HG03103 (cell line): ENCODE results near the gene IRX4.

Experiments
- ATAC-seq: cut with Tn5 transposase; IDR thresholded peaks from one replicate; pipeline ENCODE4 v1.9.1; 2021; ENCODE audit warnings: low read depth; ENCODE audit not compliant: unreplicated experiment

Gene IRX4

DNA sequence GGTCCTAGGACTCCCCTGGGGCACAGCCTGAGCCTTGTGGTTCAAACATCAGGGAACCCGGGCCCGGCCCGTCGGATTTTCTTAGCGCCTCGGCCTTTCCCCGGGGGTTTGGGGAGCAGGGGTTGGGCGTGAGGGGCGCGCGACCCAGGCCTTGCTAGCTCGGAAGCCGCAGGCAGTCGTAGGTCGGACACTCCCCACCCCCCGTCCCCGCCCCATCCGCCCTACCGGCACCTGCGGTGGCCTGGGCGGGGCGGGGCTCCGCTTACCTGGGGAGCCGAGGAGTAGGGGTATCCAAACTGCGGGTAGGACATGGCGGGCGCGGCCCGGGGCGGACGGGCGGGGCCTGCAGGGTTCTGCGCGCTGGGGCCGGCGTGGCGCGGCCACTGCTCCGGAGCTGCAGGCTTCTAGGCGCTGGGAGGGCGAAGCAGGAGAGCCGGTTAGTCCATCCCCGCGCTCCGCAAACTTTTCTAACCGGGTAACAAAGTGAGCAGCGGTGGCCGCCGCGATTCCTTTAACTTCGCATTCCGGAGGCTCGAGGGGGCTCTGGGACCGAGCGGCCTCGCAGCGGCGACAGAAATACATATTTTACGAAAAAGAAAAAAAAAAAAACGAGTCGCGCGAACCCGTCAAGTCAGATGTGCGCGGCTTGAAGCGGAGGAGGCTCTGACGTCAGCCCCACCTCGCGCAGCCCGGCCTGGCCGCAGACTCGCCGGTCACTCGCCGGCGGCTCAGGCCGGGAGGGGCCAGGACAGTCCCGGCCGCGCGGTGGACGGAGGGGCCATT, at the start of gene IRX4:
IRX4 (minus strand) TSS at position 589 of the 783 bp plus-strand sequence; CDS start at position 311, 278 bp downstream.
- ATAC-seq = no peak

GRCh38 chr5:1931604-1932231, 49.0 kb upstream of the IRX4 start:
- ATAC-seq = no peak

GRCh38 chr5:1930880-1931603, 48.3 kb upstream of the IRX4 start:
- no peak for ATAC-seq

DNA sequence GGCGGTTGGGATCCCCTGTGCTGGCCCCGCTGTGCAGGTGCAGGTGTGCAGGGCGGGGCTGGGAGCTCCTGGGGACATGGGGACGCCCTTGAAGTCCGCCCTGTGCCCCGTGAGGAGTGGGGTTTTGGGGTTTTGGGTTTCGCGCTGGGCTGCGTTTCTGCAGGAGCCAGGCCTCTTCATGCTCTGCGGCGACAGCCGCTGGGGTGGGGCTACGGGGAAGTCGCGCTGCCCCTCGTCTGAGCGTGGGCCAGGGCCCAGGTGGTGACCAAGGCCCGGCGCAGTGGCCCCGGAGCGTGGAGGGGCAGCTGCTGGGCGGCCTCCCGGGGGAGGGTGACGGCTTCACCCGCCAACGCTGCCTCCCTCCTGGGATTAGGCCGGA, 47.8 kb upstream of the IRX4 start:
- ATAC-seq = no peak

- no peak for ATAC-seq
Observed at GRCh38 chr5:1929108-1929991, 46.6 kb upstream of the IRX4 start.

- ATAC-seq = no peak
Observed at GRCh38 chr5:1926471-1927341, 44.0 kb upstream of the IRX4 start.

DNA sequence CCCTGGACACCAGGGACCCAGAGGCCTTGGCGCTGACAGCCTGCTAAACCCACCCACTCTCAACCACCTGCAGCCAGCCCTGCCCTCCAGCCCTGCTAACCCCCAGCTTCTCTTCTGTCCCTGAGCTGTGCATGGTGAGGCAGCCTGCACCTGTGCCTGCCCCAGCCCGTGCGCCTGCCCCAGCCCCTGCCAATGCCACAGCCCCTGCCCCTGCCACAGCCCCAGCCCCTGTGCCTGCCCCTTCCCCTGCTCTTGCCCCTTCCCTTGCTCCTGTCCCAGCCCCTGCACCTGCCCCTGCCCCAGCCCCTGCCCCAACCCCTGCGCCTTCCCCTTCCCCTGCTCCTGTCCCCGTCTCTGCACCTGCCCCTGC, 43.3 kb upstream of the IRX4 start:
- no peak for ATAC-seq

GRCh38 chr5:1925111-1926070, 42.7 kb upstream of the IRX4 start:
- ATAC-seq = no peak

DNA sequence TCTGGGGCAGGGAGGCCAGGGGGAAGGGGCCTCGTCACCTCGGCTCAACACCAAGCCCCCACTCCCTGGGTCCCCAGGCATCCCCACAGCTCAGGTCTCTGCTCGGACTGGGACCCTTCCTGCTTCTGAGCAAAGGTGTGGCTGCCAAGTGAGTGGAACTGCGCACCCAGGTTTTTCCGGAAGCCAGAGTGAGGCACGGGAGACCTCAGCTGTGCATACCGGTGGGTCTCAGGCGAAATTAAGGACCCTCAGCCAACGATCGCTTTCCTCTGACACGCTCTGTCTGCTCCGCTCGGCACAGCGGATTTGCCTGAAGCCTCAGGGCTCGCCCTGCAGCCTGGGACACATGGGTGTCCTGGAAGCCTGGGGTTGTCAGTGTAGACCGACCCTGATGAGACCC, 41.0 kb upstream of the IRX4 start:
- ATAC-seq = no peak

- ATAC-seq = no peak
Observed at GRCh38 chr5:1923341-1923740, 40.6 kb upstream of the IRX4 start.

DNA sequence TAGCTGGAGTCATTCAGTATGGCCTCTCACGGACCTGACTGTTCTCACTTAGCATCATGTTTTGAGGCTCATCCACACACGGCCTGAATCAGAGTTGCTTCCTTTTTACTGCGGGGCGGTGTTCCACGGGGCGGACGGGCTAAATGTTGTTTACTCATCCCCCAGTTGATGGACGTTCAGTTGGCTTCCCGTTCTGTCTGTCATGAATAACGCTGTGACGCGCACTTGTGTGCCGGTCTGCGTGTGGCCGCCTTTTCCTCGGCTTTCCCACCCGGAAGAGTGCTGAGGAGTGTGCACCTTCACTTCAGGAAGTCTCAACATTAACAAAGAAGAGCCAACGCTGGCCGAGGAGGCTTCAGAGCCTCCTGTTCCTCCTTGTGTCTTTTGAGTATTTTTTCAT, 39.0 kb upstream of the IRX4 start:
- no peak for ATAC-seq

DNA sequence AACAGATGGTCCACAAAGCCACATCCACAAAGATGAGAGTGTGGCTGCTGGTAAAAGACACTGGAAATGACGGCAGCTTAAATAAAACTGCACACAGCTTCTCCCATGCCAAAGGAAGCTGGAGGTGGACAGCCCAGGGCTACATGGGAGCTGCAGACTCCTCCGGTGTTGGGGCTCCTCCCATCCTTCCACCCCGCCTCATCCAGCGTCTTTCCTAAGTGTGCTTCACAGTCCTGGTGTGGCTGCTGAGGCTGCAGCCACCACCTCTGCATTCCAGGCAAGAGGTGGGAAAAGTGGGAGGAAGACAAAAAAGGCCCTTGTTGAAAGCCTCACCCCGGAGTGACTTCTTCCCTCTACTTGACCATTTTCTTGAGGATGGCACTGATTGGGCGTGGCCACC, 37.0 kb upstream of the IRX4 start:
- ATAC-seq = no peak

- ATAC-seq = no peak
Observed at GRCh38 chr5:1919209-1919566, 36.5 kb upstream of the IRX4 start.

DNA sequence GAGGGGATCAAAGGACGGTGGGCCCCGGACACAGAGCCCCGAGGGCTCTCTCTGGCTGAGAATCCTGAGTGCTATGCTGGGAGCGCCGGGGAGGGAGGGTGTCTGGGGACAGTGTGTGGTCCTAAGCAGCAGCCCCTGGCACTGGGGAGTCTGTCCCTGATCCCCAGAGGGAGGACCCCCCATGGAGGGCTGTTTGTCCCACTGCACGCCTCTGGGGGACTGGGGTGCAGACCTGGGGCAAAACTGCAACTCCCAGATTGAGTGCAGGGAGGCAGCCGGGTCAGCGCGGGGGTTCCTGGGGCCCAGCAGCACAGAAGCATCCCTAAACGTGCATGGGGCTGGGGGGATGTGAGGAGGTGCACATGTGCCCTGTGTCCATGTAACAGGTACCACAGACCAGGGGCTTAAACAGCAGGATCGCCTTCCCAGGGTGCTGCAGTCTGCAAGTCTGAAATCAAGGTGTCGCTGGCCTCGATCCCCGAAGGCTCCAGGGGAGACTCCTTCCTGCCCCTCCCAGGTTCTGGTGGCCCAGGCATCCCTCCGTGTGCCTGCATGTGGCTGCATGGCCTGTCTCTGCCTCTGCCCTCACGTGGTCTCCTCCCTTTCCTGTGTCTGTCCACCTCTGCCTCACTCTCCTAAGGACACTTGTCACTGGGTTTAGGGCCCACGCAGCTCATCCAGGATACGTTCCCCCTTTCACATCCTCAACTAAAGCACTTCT, 35.9 kb upstream of the IRX4 start:
- no peak for ATAC-seq

DNA sequence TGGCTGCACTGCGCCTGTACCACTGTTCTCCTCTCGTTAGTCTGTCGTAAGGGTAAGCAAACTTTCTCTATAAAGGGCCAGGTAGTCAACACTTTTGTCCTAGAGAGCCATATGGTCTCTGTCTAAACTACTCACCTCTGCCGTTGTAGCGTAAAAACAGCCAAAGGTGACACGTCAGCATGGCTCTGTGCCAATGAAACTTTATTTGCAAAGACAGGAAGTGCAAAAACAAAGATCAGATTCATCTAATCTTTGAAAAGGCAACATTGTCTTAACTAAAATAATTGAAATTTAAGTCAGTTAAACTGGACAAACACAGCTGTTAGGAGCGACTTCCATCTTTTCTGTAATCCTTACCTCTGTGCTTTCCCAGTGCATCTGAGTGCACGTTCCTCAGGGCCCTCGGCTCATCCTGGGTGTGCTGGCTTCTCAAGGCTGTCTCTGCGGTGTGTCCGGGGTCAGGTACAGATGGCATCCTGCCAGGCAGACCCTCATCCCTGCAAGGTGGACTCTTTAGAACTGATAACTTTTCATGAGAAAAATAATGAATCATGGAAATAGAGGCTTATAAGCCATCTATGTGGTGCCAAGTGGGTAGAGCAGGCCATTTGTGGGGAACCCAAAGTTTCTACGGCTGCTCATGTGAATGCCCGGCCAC, 35.2 kb upstream of the IRX4 start:
- ATAC-seq = no peak

GRCh38 chr5:1916041-1917001, 33.6 kb upstream of the IRX4 start:
- ATAC-seq = no peak

- ATAC-seq = no peak
Observed at GRCh38 chr5:1915316-1915715, 32.6 kb upstream of the IRX4 start.
